Measurements from ENCODE around the gene DLD. TPM values are rescaled to one million over a fixed set of nuclear protein-coding genes. Genes with fewer than 3 reads are reported as not detected.

Gene DLD
- total and polyA plus RNA-seq, 9 of the 15 experiments (the other 6 are each of a cell fraction or from before 2014, with no cell fraction given) = 130 to 639 (median 247) TPM

DNA sequence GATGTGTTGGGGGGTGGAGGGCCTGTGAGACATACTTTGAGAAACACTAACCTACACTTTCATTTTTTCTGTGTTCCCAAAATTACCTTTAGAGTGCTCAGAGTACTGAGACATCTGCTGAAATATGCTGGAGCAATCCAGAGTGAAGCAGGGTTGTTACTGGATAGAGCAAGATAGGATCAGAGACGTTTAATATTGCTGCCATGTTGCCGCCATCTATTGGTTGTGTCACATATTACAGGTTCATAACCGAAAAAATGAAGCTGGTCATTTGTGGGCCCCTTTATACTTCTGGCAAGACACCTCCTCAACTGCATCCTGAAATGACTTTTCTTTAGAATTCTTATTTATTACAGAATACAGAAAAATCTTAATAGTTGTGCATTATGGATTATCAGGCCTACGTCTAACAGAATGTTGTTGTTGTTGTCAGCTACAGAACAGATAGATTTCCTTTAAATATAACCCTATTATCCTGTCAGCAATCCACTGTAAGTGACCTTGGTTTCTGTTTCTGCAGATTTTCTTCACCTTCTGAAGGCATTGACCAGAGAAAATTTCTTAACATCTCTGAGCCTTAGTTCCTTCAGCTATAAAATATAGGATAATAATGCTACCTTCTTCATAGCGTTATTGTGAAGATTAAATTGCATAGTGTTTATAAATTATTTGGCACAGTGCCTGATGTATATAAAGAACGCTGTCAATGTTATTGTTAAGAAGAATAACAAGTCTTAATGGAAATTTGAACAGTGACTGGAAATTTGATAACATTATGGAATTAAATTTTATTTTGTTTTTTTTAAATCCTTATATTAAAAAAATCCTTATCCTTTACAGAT lies 16.2 kb upstream of the DLD start (continued):
- TF ChIP-seq GABPB1 (CRISPR knock-in tag; IDR thresholded peaks at IDR 0.05) = peak; percentile 21; the same call in 1 of the 2 replicates
- TF ChIP-seq STAT5A (IDR thresholded peaks at IDR 0.05; ENCODE audit: borderline replicate concordance, low read length) = 0 out of 2 replicates have a peak, but pooled peaks have one; percentile 13
- peak; percentile 79 for TF ChIP-seq NFIC (IDR thresholded peaks at IDR 0.05)
- TF ChIP-seq XRCC3 (IDR thresholded peaks at IDR 0.05) = 0 out of 2 replicates have a peak, but pooled peaks have one; percentile 56
- TF ChIP-seq ZBTB33 (CRISPR knock-in tag; IDR thresholded peaks at IDR 0.05) = 0 out of 2 replicates have a peak, but pooled peaks have one; percentile 19
- TF ChIP-seq SMARCA4 (IDR thresholded peaks at IDR 0.05) = no peak
- TF ChIP-seq ILF3 (IDR thresholded peaks at IDR 0.05; ENCODE audit: borderline replicate concordance) = 0 out of 2 replicates have a peak, but pooled peaks have one; percentile 42
- TF ChIP-seq MYC (IDR thresholded peaks at IDR 0.05; ENCODE audit: low read depth, low read length) = 0 out of 2 replicates have a peak, but pooled peaks have one; percentile 26
- TF ChIP-seq MYC (CRISPR knock-in tag; IDR thresholded peaks at IDR 0.05; ENCODE audit: borderline replicate concordance, low read depth) = no peak
- TF ChIP-seq EP300 (IDR thresholded peaks at IDR 0.05; ENCODE audit: low read length) = 0 out of 2 replicates have a peak, but pooled peaks have one; percentile 28
- TF ChIP-seq, protein P1, sequence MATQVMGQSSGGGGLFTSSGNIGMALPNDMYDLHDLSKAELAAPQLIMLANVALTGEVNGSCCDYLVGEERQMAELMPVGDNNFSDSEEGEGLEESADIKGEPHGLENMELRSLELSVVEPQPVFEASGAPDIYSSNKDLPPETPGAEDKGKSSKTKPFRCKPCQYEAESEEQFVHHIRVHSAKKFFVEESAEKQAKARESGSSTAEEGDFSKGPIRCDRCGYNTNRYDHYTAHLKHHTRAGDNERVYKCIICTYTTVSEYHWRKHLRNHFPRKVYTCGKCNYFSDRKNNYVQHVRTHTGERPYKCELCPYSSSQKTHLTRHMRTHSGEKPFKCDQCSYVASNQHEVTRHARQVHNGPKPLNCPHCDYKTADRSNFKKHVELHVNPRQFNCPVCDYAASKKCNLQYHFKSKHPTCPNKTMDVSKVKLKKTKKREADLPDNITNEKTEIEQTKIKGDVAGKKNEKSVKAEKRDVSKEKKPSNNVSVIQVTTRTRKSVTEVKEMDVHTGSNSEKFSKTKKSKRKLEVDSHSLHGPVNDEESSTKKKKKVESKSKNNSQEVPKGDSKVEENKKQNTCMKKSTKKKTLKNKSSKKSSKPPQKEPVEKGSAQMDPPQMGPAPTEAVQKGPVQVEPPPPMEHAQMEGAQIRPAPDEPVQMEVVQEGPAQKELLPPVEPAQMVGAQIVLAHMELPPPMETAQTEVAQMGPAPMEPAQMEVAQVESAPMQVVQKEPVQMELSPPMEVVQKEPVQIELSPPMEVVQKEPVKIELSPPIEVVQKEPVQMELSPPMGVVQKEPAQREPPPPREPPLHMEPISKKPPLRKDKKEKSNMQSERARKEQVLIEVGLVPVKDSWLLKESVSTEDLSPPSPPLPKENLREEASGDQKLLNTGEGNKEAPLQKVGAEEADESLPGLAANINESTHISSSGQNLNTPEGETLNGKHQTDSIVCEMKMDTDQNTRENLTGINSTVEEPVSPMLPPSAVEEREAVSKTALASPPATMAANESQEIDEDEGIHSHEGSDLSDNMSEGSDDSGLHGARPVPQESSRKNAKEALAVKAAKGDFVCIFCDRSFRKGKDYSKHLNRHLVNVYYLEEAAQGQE (IDR thresholded peaks at IDR 0.05; ENCODE audit: borderline replicate concordance) = peak; percentile 94
- TF ChIP-seq, protein P1 (CRISPR knock-in tag; IDR thresholded peaks at IDR 0.05; ENCODE audit: low read depth) = no peak; the same call in 1 of the 2 replicates
- TF ChIP-seq, protein P2, sequence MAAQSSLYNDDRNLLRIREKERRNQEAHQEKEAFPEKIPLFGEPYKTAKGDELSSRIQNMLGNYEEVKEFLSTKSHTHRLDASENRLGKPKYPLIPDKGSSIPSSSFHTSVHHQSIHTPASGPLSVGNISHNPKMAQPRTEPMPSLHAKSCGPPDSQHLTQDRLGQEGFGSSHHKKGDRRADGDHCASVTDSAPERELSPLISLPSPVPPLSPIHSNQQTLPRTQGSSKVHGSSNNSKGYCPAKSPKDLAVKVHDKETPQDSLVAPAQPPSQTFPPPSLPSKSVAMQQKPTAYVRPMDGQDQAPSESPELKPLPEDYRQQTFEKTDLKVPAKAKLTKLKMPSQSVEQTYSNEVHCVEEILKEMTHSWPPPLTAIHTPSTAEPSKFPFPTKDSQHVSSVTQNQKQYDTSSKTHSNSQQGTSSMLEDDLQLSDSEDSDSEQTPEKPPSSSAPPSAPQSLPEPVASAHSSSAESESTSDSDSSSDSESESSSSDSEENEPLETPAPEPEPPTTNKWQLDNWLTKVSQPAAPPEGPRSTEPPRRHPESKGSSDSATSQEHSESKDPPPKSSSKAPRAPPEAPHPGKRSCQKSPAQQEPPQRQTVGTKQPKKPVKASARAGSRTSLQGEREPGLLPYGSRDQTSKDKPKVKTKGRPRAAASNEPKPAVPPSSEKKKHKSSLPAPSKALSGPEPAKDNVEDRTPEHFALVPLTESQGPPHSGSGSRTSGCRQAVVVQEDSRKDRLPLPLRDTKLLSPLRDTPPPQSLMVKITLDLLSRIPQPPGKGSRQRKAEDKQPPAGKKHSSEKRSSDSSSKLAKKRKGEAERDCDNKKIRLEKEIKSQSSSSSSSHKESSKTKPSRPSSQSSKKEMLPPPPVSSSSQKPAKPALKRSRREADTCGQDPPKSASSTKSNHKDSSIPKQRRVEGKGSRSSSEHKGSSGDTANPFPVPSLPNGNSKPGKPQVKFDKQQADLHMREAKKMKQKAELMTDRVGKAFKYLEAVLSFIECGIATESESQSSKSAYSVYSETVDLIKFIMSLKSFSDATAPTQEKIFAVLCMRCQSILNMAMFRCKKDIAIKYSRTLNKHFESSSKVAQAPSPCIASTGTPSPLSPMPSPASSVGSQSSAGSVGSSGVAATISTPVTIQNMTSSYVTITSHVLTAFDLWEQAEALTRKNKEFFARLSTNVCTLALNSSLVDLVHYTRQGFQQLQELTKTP (IDR thresholded peaks at IDR 0.05; ENCODE audit: low read depth in 1 of 2, partially characterized antibody in 2 of 2) = peak in 1 of 2 experiments; percentile 26
